Measurements from ENCODE around the gene S100G.

GRCh38 chrX:16603822-16604221 is 46.1 kb upstream of the S100G start:
- TF ChIP-seq CTCF (IDR thresholded peaks at IDR 0.05) (no peak), POLR2AphosphoS5 (IDR thresholded peaks at IDR 0.05; ENCODE audit: low read depth, low read length) (no peak), SIN3A (IDR thresholded peaks at IDR 0.05; ENCODE audit: borderline replicate concordance, insufficient read depth, low read depth, low read length) (no peak)
